ENCODE measurements around the gene PI4K2A. TPM values are rescaled to one million over a fixed set of nuclear protein-coding genes. Genes with fewer than 3 reads are reported as not detected.

Gene PI4K2A
- total and polyA plus RNA-seq, 2 of the 13 experiments (the other 11 are each of a cell fraction or from before 2014, with no cell fraction given): 10.9 to 14.3 TPM

- H3K9me3 ChIP-seq (ENCODE audit: low read length): no peaks in the 10 kb centered on the region
- H3K79me2 ChIP-seq (ENCODE audit: insufficient read depth, low read length): peaks cover 55% of the 10 kb centered on the region
- H3K9ac ChIP-seq (ENCODE audit: insufficient read depth, low read depth, low read length): peak overlapping the region; percentile 96
- H3K27ac ChIP-seq (ENCODE audit: extremely low read length, insufficient read depth, low read length): peak overlapping the region; percentile 92
- in situ Hi-C loops (cut with HindIII; ENCODE audit: extremely low pct_ligation_motif_present, low pct_unique_long_range_greater_than_20kb) (no loop called here), intact Hi-C loops (cut with micrococcal nuclease; ENCODE audit: unreplicated experiment) (loop anchor here (1.0 kb wide), 1 partner anchor 16 kb away; no protein-coding TSS in a partner anchor)
- no peaks in the 10 kb centered on the region; a peak in 1 of 5 replicates for H3K27me3 ChIP-seq (ENCODE audit: control insufficient read depth in 1 of 2, insufficient read depth in 2 of 2, low read length in 2 of 2)
- ATAC-seq (peak; percentile 55), FAIRE-seq (no peak), DNase-seq (ENCODE audit: low spot score) (peak; percentile 87)
- POLR2A ChIA-PET: interaction anchor here (1.1 to 4.3 kb wide), 3 partner anchors 20 to 51 kb away, joined by 3 to 25 read pairs (median 14); partner anchors contain the start of gene ZFYVE27
- H2AFZ ChIP-seq (ENCODE audit: low read length): no peak overlapping the region
- H3K4me3 ChIP-seq (replicated peaks in 1 of 3; ENCODE audit: insufficient read depth in 1 of 3, low read depth in 2 of 3, low read length in 3 of 3): peak overlapping the region; percentile 91 to 97 (median 95)
- H3K36me3 ChIP-seq (replicated peaks in 1 of 2; ENCODE audit: control insufficient read depth in 1 of 2, insufficient read depth in 2 of 2, low read length in 2 of 2): peaks cover 0 to 7% of the 10 kb centered on the region in 2 experiments; a peak in 2 of 5 replicates
- peaks cover 59% of the 10 kb centered on the region for H3K4me1 ChIP-seq (ENCODE audit: insufficient read depth, low read length)
- H3K4me2 ChIP-seq (ENCODE audit: low read depth, low read length): peak overlapping the region; percentile 93
- WGBS (ENCODE audit: low lambda C conversion rate): no CpG with 5 or more reads among the region's 2 CpGs
- CTCF ChIA-PET (ENCODE audit: low intra/inter-chr PET ratio, low total read pairs): interaction anchor here (2.1 kb wide), 1 partner anchor 16 kb away, joined by 6 read pairs; no protein-coding TSS in a partner anchor
- H4K20me1 ChIP-seq (ENCODE audit: insufficient read depth, low read length): peaks cover 20% of the 10 kb centered on the region
- TSS peak; percentile 45 for BruUV-seq (replicated peaks)
- no peak for TF ChIP-seq PRDM10 (CRISPR knock-in tag; IDR thresholded peaks at IDR 0.05; ENCODE audit: low read depth)
- no peak for TF ChIP-seq TBX2 (CRISPR knock-in tag; IDR thresholded peaks at IDR 0.05; ENCODE audit: borderline replicate concordance)
- TF ChIP-seq ZNF225 (CRISPR knock-in tag; IDR thresholded peaks at IDR 0.05): no peak
- TF ChIP-seq ZNF546 (CRISPR knock-in tag; conservative IDR thresholded peaks at IDR 0.05): no peak
- no peak for TF ChIP-seq RFX3 (CRISPR knock-in tag; IDR thresholded peaks at IDR 0.05)
- no peak for TF ChIP-seq MYNN (CRISPR knock-in tag; IDR thresholded peaks at IDR 0.05; ENCODE audit: low read depth)
- TF ChIP-seq FOXK1 (CRISPR knock-in tag; IDR thresholded peaks at IDR 0.05; ENCODE audit: borderline replicate concordance, low read depth): no peak
- no peak for TF ChIP-seq PHB2 (IDR thresholded peaks at IDR 0.05; ENCODE audit: partially characterized antibody)
- no peak for TF ChIP-seq NCOR1 (IDR thresholded peaks at IDR 0.05; ENCODE audit: borderline replicate concordance, low read length)
- no peak for TF ChIP-seq FOXA3 (CRISPR knock-in tag; IDR thresholded peaks at IDR 0.05)
- no peak for TF ChIP-seq LCORL (IDR thresholded peaks at IDR 0.05)
- TF ChIP-seq LCORL (CRISPR knock-in tag; IDR thresholded peaks at IDR 0.05): no peak
- TF ChIP-seq STAT5B (CRISPR knock-in tag; IDR thresholded peaks at IDR 0.05): no peak
- no peak for TF ChIP-seq NFYB (CRISPR knock-in tag; IDR thresholded peaks at IDR 0.05)
- TF ChIP-seq ZNF710 (CRISPR knock-in tag; IDR thresholded peaks at IDR 0.05; ENCODE audit: borderline replicate concordance): no peak
- TF ChIP-seq ZMYM3 (CRISPR knock-in tag; IDR thresholded peaks at IDR 0.05): no peak; the same call in 1 of the 2 replicates
- no peak for TF ChIP-seq MXI1 (IDR thresholded peaks at IDR 0.05; ENCODE audit: borderline replicate concordance, low read depth, low read length)
- TF ChIP-seq ZNF496 (CRISPR knock-in tag; IDR thresholded peaks at IDR 0.05; ENCODE audit: insufficient replicate concordance): no peak
- no peak for TF ChIP-seq ARHGAP35 (CRISPR knock-in tag; IDR thresholded peaks at IDR 0.05; ENCODE audit: borderline replicate concordance)
- no peak for TF ChIP-seq RFX5 (IDR thresholded peaks at IDR 0.05; ENCODE audit: low read depth, low read length)
- peak; percentile 81; the same call in 1 of the 2 replicates for TF ChIP-seq ZNF615 (CRISPR knock-in tag; IDR thresholded peaks at IDR 0.05; ENCODE audit: borderline replicate concordance)
These were observed 45.0 kb downstream of the PI4K2A start for GRCh38 chr10:97685395-97685958.
